WTC11 (cell line): ENCODE measurements around the gene SEZ6. TPM values are rescaled to one million over a fixed set of nuclear protein-coding genes. Genes with fewer than 3 reads are reported as not detected.

Experiments
- ATAC-seq: fragments of 200-7000 bp; cut with Tn5 transposase; 2 replicates; pipeline ENCODE4 v1.10.0; 2021; ENCODE audit warnings: mild to moderate bottlenecking, moderate library complexity
- CTCF ChIA-PET: fragments of 300-600 bp; sonication (Branson Sonifier 250); formaldehyde crosslinking; loops from one replicate; lab custom pipeline; 2021; ENCODE audit warnings: antibody characterized with exemption; lab: Charles Lee
- POLR2A ChIA-PET: fragments of 350-600 bp; sonication (Branson Sonifier 250); formaldehyde crosslinking; loops from one replicate; lab custom pipeline; 2021; ENCODE audit warnings: antibody characterized with exemption; lab: Charles Lee
- DNase-seq: peaks from one replicate; pipeline ENCODE4 v3.0.0; 2021; ENCODE audit warnings: low spot score
- H3K27ac Mint-ChIP-seq: 2 replicates; pipeline ENCODE4 v1.8.0; 2021; ENCODE audit warnings: mixed read lengths
- H3K27me3 Mint-ChIP-seq: 2 replicates; pipeline ENCODE4 v1.8.0; 2021; ENCODE audit warnings: low read depth, mild to moderate bottlenecking, moderate library complexity, mixed read lengths
- H3K36me3 Mint-ChIP-seq: 2 replicates; pipeline ENCODE4 v1.8.0; 2021; ENCODE audit warnings: mixed read lengths
- H3K4me1 Mint-ChIP-seq: 2 replicates; pipeline ENCODE4 v1.8.0; 2022; ENCODE audit warnings: mixed read lengths
- H3K4me3 Mint-ChIP-seq: 2 replicates; pipeline ENCODE4 v1.8.0; 2021; ENCODE audit warnings: mild to moderate bottlenecking, moderate library complexity, mixed read lengths
- H3K9me3 Mint-ChIP-seq: 2 replicates; pipeline ENCODE4 v1.8.0; 2021; ENCODE audit warnings: mixed read lengths
- AFF4 ChIP-seq: sonication (generic); formaldehyde crosslinking; IDR thresholded peaks from 2 replicates; pipeline ENCODE4 v1.8.1; 2023; ENCODE audit warnings: mild to moderate bottlenecking, missing genetic modification reagents, borderline replicate concordance
- FOXK1 ChIP-seq: sonication (generic); formaldehyde crosslinking; IDR thresholded peaks from 2 replicates; pipeline ENCODE4 v1.8.0; 2022; ENCODE audit warnings: mild to moderate bottlenecking, moderate library complexity, missing genetic modification reagents
- JUN ChIP-seq: sonication (generic); formaldehyde crosslinking; IDR thresholded peaks from 2 replicates; pipeline ENCODE4 v1.8.0; 2023; ENCODE audit warnings: mild to moderate bottlenecking, missing genetic modification reagents
- KAT7 ChIP-seq: sonication (generic); formaldehyde crosslinking; IDR thresholded peaks from 2 replicates; pipeline ENCODE4 v1.8.1; 2023; ENCODE audit warnings: missing genetic modification reagents, mild to moderate bottlenecking, borderline replicate concordance
- NR2C2 ChIP-seq: sonication (generic); formaldehyde crosslinking; IDR thresholded peaks from 2 replicates; pipeline ENCODE4 v1.8.0; 2022; ENCODE audit warnings: mild to moderate bottlenecking, missing genetic modification reagents
- PRRX2 ChIP-seq: fragments of 250-450 bp; sonication (Bioruptor Pico); IDR thresholded peaks from 2 replicates; pipeline ENCODE4 v1.8.0; 2021; ENCODE audit warnings: mild to moderate bottlenecking
- ZBTB21 ChIP-seq: sonication (generic); formaldehyde crosslinking; IDR thresholded peaks from 2 replicates; pipeline ENCODE4 v1.8.1; 2023; ENCODE audit warnings: mild to moderate bottlenecking, missing genetic modification reagents, borderline replicate concordance
- ZBTB43 ChIP-seq: sonication (generic); formaldehyde crosslinking; IDR thresholded peaks from 2 replicates; pipeline ENCODE4 v1.8.1; 2023; ENCODE audit warnings: mild to moderate bottlenecking, missing genetic modification reagents
- ZNF423 ChIP-seq: fragments of 250-450 bp; sonication (Bioruptor Pico); IDR thresholded peaks from 2 replicates; pipeline ENCODE4 v2.1.2; 2022; ENCODE audit warnings: mild to moderate bottlenecking, moderate library complexity
- ZNF671 ChIP-seq: fragments of 250-450 bp; sonication (Bioruptor Pico); IDR thresholded peaks from 2 replicates; pipeline ENCODE4 v1.8.0; 2021; ENCODE audit warnings: mild to moderate bottlenecking
- total RNA-seq: library from RNA; stranded (reverse); gene quantifications from 3 replicates; pipeline ENCODE4 v1.2.3, GENCODE V29; 2021
- TF ChIP-seq, protein P1 (sequence below): fragments of 200-600 bp; IDR thresholded peaks from 2 replicates; pipeline ENCODE4 v1.8.0; 2022; ENCODE audit warnings: antibody characterized with exemption
- TF ChIP-seq, protein P2 (sequence below): fragments of 250-450 bp; sonication (Bioruptor Pico); IDR thresholded peaks from 2 replicates; pipeline ENCODE4 v1.9.0; 2021; ENCODE audit warnings: moderate library complexity, mild to moderate bottlenecking, inconsistent platforms, borderline replicate concordance
- TF ChIP-seq, protein P3 (sequence below): sonication (generic); formaldehyde crosslinking; IDR thresholded peaks from 2 replicates; pipeline ENCODE4 v1.8.0; 2022; ENCODE audit warnings: mild to moderate bottlenecking, missing genetic modification reagents
- TF ChIP-seq, protein P4 (sequence below): fragments of 250-450 bp; sonication (Bioruptor Pico); IDR thresholded peaks from 2 replicates; pipeline ENCODE4 v1.9.0; 2021; ENCODE audit warnings: mild to moderate bottlenecking

SEZ6 gene
- total RNA-seq, 1 experiment from 2014 or later = 3.0 TPM

DNA sequence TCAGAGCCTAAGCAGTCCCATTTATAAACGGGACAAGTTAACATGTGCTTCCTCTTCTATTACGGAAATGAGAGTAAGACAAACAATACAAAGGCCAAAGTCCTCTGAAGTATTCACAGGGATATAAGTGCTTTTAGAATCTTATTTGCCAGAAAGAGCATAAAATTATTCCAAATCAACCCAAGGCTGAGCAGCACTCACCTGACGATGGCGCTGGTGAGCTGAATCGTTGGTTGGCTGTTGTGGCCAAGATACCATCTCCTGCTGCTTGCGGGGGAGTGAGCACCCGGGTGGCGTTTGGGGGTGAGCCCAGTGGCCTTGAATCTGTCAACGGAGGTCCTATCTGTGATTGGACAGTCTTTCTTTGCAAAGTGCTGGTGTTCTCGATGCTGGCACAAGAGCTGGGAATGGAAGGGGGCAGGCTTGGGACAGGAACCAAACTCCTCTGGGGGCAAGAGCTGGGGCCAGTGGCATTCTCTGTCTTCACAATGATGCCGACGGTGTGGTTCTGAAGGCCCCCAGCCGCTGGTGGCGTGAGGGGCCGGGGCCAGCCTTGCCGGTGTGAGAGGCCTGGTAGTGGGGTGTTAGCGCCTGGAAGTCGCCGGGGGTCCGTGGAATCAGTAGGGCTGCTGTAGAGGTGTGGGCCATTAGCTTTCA lies 93.4 kb downstream of the SEZ6 start:
- DNase-seq = peak; percentile 32
- Mint-ChIP-seq H3K4me3 (no peak overlapping the region), H3K27ac (no peak overlapping the region), H3K36me3 (peaks cover 93% of the 10 kb centered on the region), H3K27me3 (no peaks in the 10 kb centered on the region), H3K9me3 (no peaks in the 10 kb centered on the region)
- CTCF ChIA-PET = interaction anchor here (0.6 to 2.0 kb wide), 22 partner anchors 10 to 268 kb away, joined by 3 to 15 read pairs (median 5); partner anchors contain the start of genes DHRS13, FLOT2, NEK8 and PHF12
- TF ChIP-seq, protein P1, sequence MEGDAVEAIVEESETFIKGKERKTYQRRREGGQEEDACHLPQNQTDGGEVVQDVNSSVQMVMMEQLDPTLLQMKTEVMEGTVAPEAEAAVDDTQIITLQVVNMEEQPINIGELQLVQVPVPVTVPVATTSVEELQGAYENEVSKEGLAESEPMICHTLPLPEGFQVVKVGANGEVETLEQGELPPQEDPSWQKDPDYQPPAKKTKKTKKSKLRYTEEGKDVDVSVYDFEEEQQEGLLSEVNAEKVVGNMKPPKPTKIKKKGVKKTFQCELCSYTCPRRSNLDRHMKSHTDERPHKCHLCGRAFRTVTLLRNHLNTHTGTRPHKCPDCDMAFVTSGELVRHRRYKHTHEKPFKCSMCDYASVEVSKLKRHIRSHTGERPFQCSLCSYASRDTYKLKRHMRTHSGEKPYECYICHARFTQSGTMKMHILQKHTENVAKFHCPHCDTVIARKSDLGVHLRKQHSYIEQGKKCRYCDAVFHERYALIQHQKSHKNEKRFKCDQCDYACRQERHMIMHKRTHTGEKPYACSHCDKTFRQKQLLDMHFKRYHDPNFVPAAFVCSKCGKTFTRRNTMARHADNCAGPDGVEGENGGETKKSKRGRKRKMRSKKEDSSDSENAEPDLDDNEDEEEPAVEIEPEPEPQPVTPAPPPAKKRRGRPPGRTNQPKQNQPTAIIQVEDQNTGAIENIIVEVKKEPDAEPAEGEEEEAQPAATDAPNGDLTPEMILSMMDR = peak; percentile 46; the same call in 1 of the 2 replicates
- no peak for TF ChIP-seq KAT7 (CRISPR knock-in tag)
- TF ChIP-seq, all 79 proteins: peak for 1
- POLR2A ChIA-PET = no interaction called here
- H3K4me1 Mint-ChIP-seq = peaks cover 19% of the 10 kb centered on the region
- ATAC-seq = peak; percentile 49; the same call in 1 of the 2 replicates

DNA sequence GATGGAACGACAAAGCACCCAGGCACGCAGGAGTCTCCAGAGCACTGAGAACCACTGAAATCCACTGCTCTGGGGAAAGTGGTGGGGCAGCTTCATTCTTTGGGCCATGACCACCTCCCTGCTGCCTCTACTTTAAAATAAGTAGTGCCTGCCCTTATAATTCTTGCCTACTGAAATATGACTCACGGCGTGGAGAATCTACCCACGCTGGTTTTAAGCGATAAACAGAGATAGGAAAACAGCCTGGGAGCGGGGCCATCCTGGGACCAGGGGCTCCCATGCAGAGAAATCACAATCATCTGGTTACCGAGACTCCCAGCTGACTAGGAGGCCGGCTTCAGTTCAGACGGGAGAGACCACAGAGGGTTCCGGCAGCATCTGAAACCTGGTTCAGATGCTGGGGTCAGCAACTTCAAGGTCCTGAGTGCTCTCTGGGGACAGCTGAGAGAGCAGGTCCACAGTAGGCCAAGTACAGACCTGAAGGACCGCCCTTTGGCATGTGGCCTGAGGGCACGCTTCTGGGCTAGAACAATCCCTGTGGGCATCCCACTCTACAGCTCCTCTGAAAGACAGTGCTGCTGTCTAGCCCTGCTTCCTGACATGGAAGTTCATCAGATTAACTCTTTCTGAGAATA lies 94.3 kb downstream of the SEZ6 start:
- H3K9me3 Mint-ChIP-seq = no peaks in the 10 kb centered on the region
- no peak for DNase-seq
- no peak for ATAC-seq
- H3K36me3 Mint-ChIP-seq = peaks cover 94% of the 10 kb centered on the region
- peaks cover 19% of the 10 kb centered on the region for H3K4me1 Mint-ChIP-seq
- ChIA-PET POLR2A (no interaction called here), CTCF (interaction anchor here (0.6 to 3.8 kb wide), 18 partner anchors 9 to 262 kb away, joined by 3 to 15 read pairs (median 6); partner anchors contain the start of genes DHRS13, FLOT2, NEK8 and TLCD1)
- TF ChIP-seq NR2C2 (CRISPR knock-in tag) (no peak), ZNF423 (no peak), ZBTB43 (no peak), PRRX2 (CRISPR knock-in tag) (no peak), KAT7 (CRISPR knock-in tag) (no peak), AFF4 (CRISPR knock-in tag) (no peak), ZBTB21 (no peak), ZNF671 (CRISPR knock-in tag) (no peak), JUN (no peak), FOXK1 (CRISPR knock-in tag) (no peak)
- TF ChIP-seq, protein P2, sequence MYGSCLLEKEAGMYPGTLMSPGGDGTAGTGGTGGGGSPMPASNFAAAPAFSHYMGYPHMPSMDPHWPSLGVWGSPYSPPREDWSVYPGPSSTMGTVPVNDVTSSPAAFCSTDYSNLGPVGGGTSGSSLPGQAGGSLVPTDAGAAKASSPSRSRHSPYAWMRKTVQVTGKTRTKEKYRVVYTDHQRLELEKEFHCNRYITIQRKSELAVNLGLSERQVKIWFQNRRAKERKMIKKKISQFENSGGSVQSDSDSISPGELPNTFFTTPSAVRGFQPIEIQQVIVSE (CRISPR knock-in tag) = no peak
- TF ChIP-seq, protein P3, sequence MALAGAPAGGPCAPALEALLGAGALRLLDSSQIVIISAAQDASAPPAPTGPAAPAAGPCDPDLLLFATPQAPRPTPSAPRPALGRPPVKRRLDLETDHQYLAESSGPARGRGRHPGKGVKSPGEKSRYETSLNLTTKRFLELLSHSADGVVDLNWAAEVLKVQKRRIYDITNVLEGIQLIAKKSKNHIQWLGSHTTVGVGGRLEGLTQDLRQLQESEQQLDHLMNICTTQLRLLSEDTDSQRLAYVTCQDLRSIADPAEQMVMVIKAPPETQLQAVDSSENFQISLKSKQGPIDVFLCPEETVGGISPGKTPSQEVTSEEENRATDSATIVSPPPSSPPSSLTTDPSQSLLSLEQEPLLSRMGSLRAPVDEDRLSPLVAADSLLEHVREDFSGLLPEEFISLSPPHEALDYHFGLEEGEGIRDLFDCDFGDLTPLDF (CRISPR knock-in tag) = no peak
- TF ChIP-seq, protein P1 = no peak
- TF ChIP-seq, protein P4, sequence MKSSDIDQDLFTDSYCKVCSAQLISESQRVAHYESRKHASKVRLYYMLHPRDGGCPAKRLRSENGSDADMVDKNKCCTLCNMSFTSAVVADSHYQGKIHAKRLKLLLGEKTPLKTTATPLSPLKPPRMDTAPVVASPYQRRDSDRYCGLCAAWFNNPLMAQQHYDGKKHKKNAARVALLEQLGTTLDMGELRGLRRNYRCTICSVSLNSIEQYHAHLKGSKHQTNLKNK (CRISPR knock-in tag) = no peak
- H3K27me3 Mint-ChIP-seq = no peaks in the 10 kb centered on the region
- no peak overlapping the region for H3K4me3 Mint-ChIP-seq
- H3K27ac Mint-ChIP-seq = peak overlapping the region; percentile 47; the same call in 1 of the 2 replicates
